IMR-90 (cell line): ENCODE data around the gene VWA7. TPM values are rescaled to one million over a fixed set of nuclear protein-coding genes. Genes with fewer than 3 reads are reported as not detected.

ENCODE experiments used
- ATAC-seq: fragments of 200-7000 bp; cut with Tn5 transposase; 2 replicates; pipeline ENCODE4 v1.9.1; 2020; ENCODE audit warnings: low read depth, mild to moderate bottlenecking, moderate library complexity
- BruUV-seq: library from RNA; stranded (reverse); fragments of 400-500 nt; replicated peaks from 2 replicates; lab custom pipeline; 2021; lab: Mats Ljungman, UMichigan
- CTCF ChIA-PET: fragments of 300-600 bp; formaldehyde crosslinking; extraction: SDS; loops from one replicate; lab custom pipeline; 2021; ENCODE audit warnings: antibody characterized with exemption; lab: Yijun Ruan, JAX
- POLR2A ChIA-PET: fragments of 300-600 bp; sonication (Branson Sonifier 250); formaldehyde crosslinking; loops from one replicate; lab custom pipeline; 2022; ENCODE audit warnings: antibody characterized with exemption; ENCODE audit not compliant: unreplicated experiment; lab: Charles Lee
- DNase-seq: peaks from one replicate; pipeline ENCODE4 v3.0.0; 2013
- H2AFZ ChIP-seq: replicated peaks from 2 replicates; pipeline ENCODE3; 2013; ENCODE audit warnings: low read length, mild to moderate bottlenecking; ENCODE audit not compliant: poor library complexity
- H2AK5ac ChIP-seq: 2 replicates; pipeline ENCODE4 v1.6.1; 2013; ENCODE audit warnings: low read depth, low read length, inconsistent platforms
- H2AK9ac ChIP-seq: replicated peaks from 2 replicates; pipeline ENCODE3; 2013; ENCODE audit warnings: mild to moderate bottlenecking, low read depth, low read length, moderate library complexity; ENCODE audit not compliant: poor library complexity
- H2BK120ac ChIP-seq: 2 replicates; pipeline ENCODE4 v1.6.1; 2013; ENCODE audit warnings: low read depth, low read length, inconsistent platforms
- H2BK15ac ChIP-seq: 3 replicates; pipeline ENCODE4 v1.6.1; 2013; ENCODE audit warnings: low read depth, low read length, inconsistent platforms
- H2BK20ac ChIP-seq: 2 replicates; pipeline ENCODE4 v1.6.1; 2013; ENCODE audit warnings: low read depth, mild to moderate bottlenecking, inconsistent platforms, low read length, moderate library complexity
- H2BK5ac ChIP-seq: 2 replicates; pipeline ENCODE4 v1.6.1; 2013; ENCODE audit warnings: mild to moderate bottlenecking, low read depth, low read length, inconsistent platforms; ENCODE audit not compliant: poor library complexity, severe bottlenecking
- H3K14ac ChIP-seq: replicated peaks from 2 replicates; pipeline ENCODE4 v1.6.1; 2013; ENCODE audit warnings: low read depth, low read length, inconsistent platforms
- H3K18ac ChIP-seq: 2 replicates; pipeline ENCODE4 v1.6.1; 2013; ENCODE audit warnings: low read depth, low read length, control low read depth
- H3K23ac ChIP-seq: 2 replicates; pipeline ENCODE4 v1.6.1; 2013; ENCODE audit warnings: low read depth, low read length, inconsistent platforms
- H3K27ac ChIP-seq: 2 replicates; pipeline ENCODE4 v1.5.1; 2013; ENCODE audit warnings: mild to moderate bottlenecking, control low read depth, low read length; ENCODE audit not compliant: insufficient read depth
- H3K27me3 ChIP-seq: 2 replicates; pipeline ENCODE4 v1.6.1; 2013; ENCODE audit warnings: low read length; ENCODE audit not compliant: control insufficient read depth, insufficient read depth
- H3K36me3 ChIP-seq: 2 replicates; pipeline ENCODE4 v1.6.1; 2013; ENCODE audit warnings: low read length, mixed read lengths; ENCODE audit not compliant: control insufficient read depth, insufficient read depth
- H3K4ac ChIP-seq: 2 replicates; pipeline ENCODE4 v1.6.1; 2013; ENCODE audit warnings: low read depth, low read length, inconsistent platforms
- H3K4me1 ChIP-seq: 2 replicates; pipeline ENCODE4 v1.6.1; 2013; ENCODE audit warnings: low read length, mixed read lengths; ENCODE audit not compliant: control insufficient read depth, insufficient read depth
- H3K4me2 ChIP-seq: 2 replicates; pipeline ENCODE4 v1.6.1; 2013; ENCODE audit warnings: low read depth, mild to moderate bottlenecking, control low read depth, low read length, moderate library complexity
- H3K4me3 ChIP-seq: 2 replicates; pipeline ENCODE4 v1.5.1; 2013; ENCODE audit warnings: low read depth, mild to moderate bottlenecking, control low read depth, low read length, moderate library complexity; ENCODE audit not compliant: insufficient read depth
- H3K56ac ChIP-seq: 2 replicates; pipeline ENCODE4 v1.6.1; 2013; ENCODE audit warnings: low read length, inconsistent platforms; ENCODE audit not compliant: insufficient read depth; ENCODE audit errors: extremely low read depth
- H3K79me1 ChIP-seq, 2 experiments: 2 replicates each; pipeline ENCODE4 v1.6.1; 2013; ENCODE audit warnings: low read length in 2 of 2, inconsistent platforms in 1 of 2, low read depth in 1 of 2
- H3K9ac ChIP-seq: 2 replicates; pipeline ENCODE4 v1.6.1; 2013; ENCODE audit warnings: low read depth, low read length, control low read depth
- H3K9me1 ChIP-seq: 2 replicates; pipeline ENCODE4 v1.6.1; 2013; ENCODE audit warnings: low read length, inconsistent platforms; ENCODE audit not compliant: insufficient read depth
- H3K9me3 ChIP-seq: 2 replicates; pipeline ENCODE4 v1.6.1; 2013; ENCODE audit warnings: low read length; ENCODE audit not compliant: control insufficient read depth, insufficient read depth
- H4K20me1 ChIP-seq: 2 replicates; pipeline ENCODE4 v1.6.1; 2013; ENCODE audit warnings: low read length, inconsistent platforms; ENCODE audit not compliant: insufficient read depth
- H4K5ac ChIP-seq: 2 replicates; pipeline ENCODE4 v1.6.1; 2013; ENCODE audit warnings: mild to moderate bottlenecking, low read depth, low read length, control low read depth
- H4K8ac ChIP-seq, 2 experiments: 2 replicates each; pipeline ENCODE4 v1.6.1; 2013; ENCODE audit warnings: low read depth in 2 of 2, low read length in 2 of 2, control low read depth in 1 of 2, inconsistent platforms in 1 of 2
- H4K91ac ChIP-seq: 2 replicates; pipeline ENCODE4 v1.6.1; 2013; ENCODE audit warnings: low read depth, low read length, inconsistent platforms; ENCODE audit not compliant: insufficient read depth
- BHLHE40 ChIP-seq: fragments of 150-350 bp; IDR thresholded peaks from 2 replicates; pipeline ENCODE4 v1.6.1; 2016; ENCODE audit warnings: mild to moderate bottlenecking, low read depth, low read length
- CEBPB ChIP-seq: IDR thresholded peaks from 2 replicates; pipeline ENCODE4 v1.6.1; 2012; ENCODE audit warnings: low read depth, low read length, improper control_type of control experiment
- CHD1 ChIP-seq: IDR thresholded peaks from 2 replicates; pipeline ENCODE4 v1.6.1; 2012; ENCODE audit warnings: low read depth, low read length, improper control_type of control experiment
- CTCF ChIP-seq: conservative IDR thresholded peaks from 2 replicates; pipeline ENCODE4 v1.5.1; 2012; ENCODE audit warnings: mild to moderate bottlenecking, low read depth, low read length, improper control_type of control experiment
- ELK1 ChIP-seq: fragments of 150-350 bp; IDR thresholded peaks from 2 replicates; pipeline ENCODE4 v1.6.1; 2016; ENCODE audit warnings: low read depth, mild to moderate bottlenecking, low read length, moderate library complexity, borderline replicate concordance
- FOS ChIP-seq: fragments of 150-350 bp; IDR thresholded peaks from 2 replicates; pipeline ENCODE4 v1.6.1; 2016; ENCODE audit warnings: low read depth, low read length
- MAFK ChIP-seq: IDR thresholded peaks from 2 replicates; pipeline ENCODE4 v1.6.1; 2012; ENCODE audit warnings: low read depth, low read length, improper control_type of control experiment
- MAZ ChIP-seq: IDR thresholded peaks from 2 replicates; pipeline ENCODE4 v1.6.1; 2012; ENCODE audit warnings: low read depth, mild to moderate bottlenecking, low read length, improper control_type of control experiment, moderate library complexity, borderline replicate concordance
- NFE2L2 ChIP-seq: fragments of 150-350 bp; IDR thresholded peaks from 2 replicates; pipeline ENCODE4 v1.6.1; 2016; ENCODE audit warnings: low read depth, mild to moderate bottlenecking, low read length
- POLR2A ChIP-seq: IDR thresholded peaks from 2 replicates; pipeline ENCODE4 v1.6.1; 2012; ENCODE audit warnings: mild to moderate bottlenecking, low read depth, low read length
- RAD21 ChIP-seq: IDR thresholded peaks from 2 replicates; pipeline ENCODE4 v1.6.1; 2012; ENCODE audit warnings: low read length, improper control_type of control experiment
- RCOR1 ChIP-seq: IDR thresholded peaks from 2 replicates; pipeline ENCODE4 v1.6.1; 2012; ENCODE audit warnings: mild to moderate bottlenecking, low read length, improper control_type of control experiment; ENCODE audit not compliant: insufficient replicate concordance
- RFX5 ChIP-seq: IDR thresholded peaks from 2 replicates; pipeline ENCODE4 v1.8.0; 2012; ENCODE audit warnings: low read depth, mild to moderate bottlenecking, low read length, moderate library complexity
- SMC3 ChIP-seq: fragments of 150-350 bp; IDR thresholded peaks from 2 replicates; pipeline ENCODE4 v1.6.1; 2016; ENCODE audit warnings: low read depth, mild to moderate bottlenecking, antibody characterized with exemption, low read length, moderate library complexity
- USF2 ChIP-seq: fragments of 150-350 bp; IDR thresholded peaks from 2 replicates; pipeline ENCODE4 v1.6.1; 2017; ENCODE audit warnings: mild to moderate bottlenecking, antibody characterized with exemption, low read length, low read depth
- WGBS, 2 experiments: methylation state at CpG; one replicate each; pipeline versions ENCODE4 v1.1.5 to v1.1.7; 2013; ENCODE audit warnings: missing lambda C conversion rate in 2 of 2; ENCODE audit not compliant: insufficient read length in 1 of 2; ENCODE audit errors: extremely low coverage in 2 of 2; 5-methylcytosine and 5-hydroxymethylcytosine counted together
- dilution Hi-C: fragments of 300-500 bp; cut with HindIII; formaldehyde crosslinking; loops from one replicate; pipeline ENCODE4 v1.14.3; 2018; ENCODE audit warnings: low sequenced_read_pairs; ENCODE audit not compliant: unreplicated experiment
- in situ Hi-C: fragments of 300-500 bp; cut with MboI; formaldehyde crosslinking; loops from 3 replicates; pipeline ENCODE4 v1.14.3; 2019; ENCODE audit warnings: low sequenced_read_pairs, inconsistent platforms, mixed read lengths
- intact Hi-C: fragments of 100-400 bp; cut with micrococcal nuclease; formaldehyde crosslinking; loops from 2 replicates; pipeline ENCODE4 v1.10.0; 2022
- polyA plus RNA-seq, 3 experiments: library from polyadenylated mRNA; depleted of rRNA; stranded (reverse); fragments of >200 nt; gene quantifications; 2 replicates each; pipeline ENCODE4 v1.2.3, GENCODE V29; 2012; ENCODE audit warnings: low replicate concordance in 1 of 3
- total RNA-seq: library from RNA; depleted of rRNA; stranded (reverse); fragments of >200 nt; gene quantifications from 2 replicates; pipeline ENCODE4 v1.2.3, GENCODE V29; 2012

VWA7 gene
- total and polyA plus RNA-seq, 2 of the 4 experiments (the other 2 are of a cell fraction) = under 0.01 to 1.4 TPM

- H2AK5ac ChIP-seq = no peak overlapping the region
- H4K20me1 ChIP-seq = no peaks in the 10 kb centered on the region
- ATAC-seq = no peak
- no peak overlapping the region for H2BK20ac ChIP-seq
- in situ Hi-C loops (no loop called here), dilution Hi-C loops (no loop called here), intact Hi-C loops (no loop called here)
- no TSS peak for BruUV-seq
- no peak for DNase-seq
- WGBS, 2 experiments = 86% methylated on average over 1 of the region's 1 CpG; no CpG with 5 or more reads in 1 of the 2 experiments
- H4K5ac ChIP-seq = no peak overlapping the region
- no peaks in the 10 kb centered on the region; the same call in 1 of the 2 replicates for H3K4me1 ChIP-seq
- no peak overlapping the region for H2BK15ac ChIP-seq
- H3K79me1 ChIP-seq = peaks cover 4 to 19% of the 10 kb centered on the region in 2 experiments; a peak in 3 of 4 replicates
- no peak overlapping the region for H3K4ac ChIP-seq
- CTCF ChIA-PET = no interaction called here
- H2BK5ac ChIP-seq = no peak overlapping the region
- H2AFZ ChIP-seq = no peak overlapping the region
- no peak overlapping the region for H3K27ac ChIP-seq
- POLR2A ChIA-PET = no interaction called here
- peaks cover 3% of the 10 kb centered on the region for H3K36me3 ChIP-seq
- no peak overlapping the region for H4K91ac ChIP-seq
- H3K9me1 ChIP-seq = peaks cover 3% of the 10 kb centered on the region
- no peaks in the 10 kb centered on the region for H3K9me3 ChIP-seq
- no peak overlapping the region for H3K56ac ChIP-seq
- H3K4me2 ChIP-seq = no peak overlapping the region
- no peak overlapping the region for H3K4me3 ChIP-seq
- no peak overlapping the region for H3K23ac ChIP-seq
- TF ChIP-seq BHLHE40 (no peak), MAFK (no peak), NFE2L2 (no peak), RFX5 (no peak), ELK1 (no peak), USF2 (no peak), CTCF (no peak), SMC3 (no peak), CEBPB (no peak), RAD21 (no peak), MAZ (no peak), CHD1 (no peak), POLR2A (no peak), RCOR1 (no peak), FOS (no peak)
- H2AK9ac ChIP-seq = no peak overlapping the region
- no peak overlapping the region for H4K8ac ChIP-seq
- H3K18ac ChIP-seq = no peak overlapping the region
- H2BK120ac ChIP-seq = no peak overlapping the region
- H3K14ac ChIP-seq = no peak overlapping the region
- H3K27me3 ChIP-seq = no peaks in the 10 kb centered on the region
- no peak overlapping the region for H3K9ac ChIP-seq
Observed at GRCh38 chr6:31744422-31744821, 32.7 kb downstream of the VWA7 start.
